CD4-positive, alpha-beta T cell treated with Interleukin-17A for 1 hour (primary cell): ENCODE results near the gene PRKN.

Experiments used
- DNase-seq: peaks from one replicate; pipeline ENCODE4 v3.0.0-alpha.2; 2020

Gene PRKN

GRCh38 chr6:161417717-161418462 is 1309.7 kb downstream of the PRKN start:
- DNase-seq, result no peak

GRCh38 chr6:161415302-161415855 is 1312.2 kb downstream of the PRKN start:
- no peak for DNase-seq

- no peak for DNase-seq
Measured at GRCh38 chr6:161414707-161415106, 1312.9 kb downstream of the PRKN start.

- DNase-seq, result no peak
Measured at GRCh38 chr6:161414180-161414579, 1313.4 kb downstream of the PRKN start.

GRCh38 chr6:161413355-161413771 is 1314.2 kb downstream of the PRKN start:
- DNase-seq, result no peak

GRCh38 chr6:161412795-161413194 is 1314.8 kb downstream of the PRKN start:
- no peak for DNase-seq

GRCh38 chr6:161411265-161411944 is 1316.2 kb downstream of the PRKN start:
- no peak for DNase-seq

- no peak for DNase-seq
Measured at GRCh38 chr6:161410736-161411135, 1316.8 kb downstream of the PRKN start.

- no peak for DNase-seq
Measured at GRCh38 chr6:161410076-161410475, 1317.5 kb downstream of the PRKN start.

GRCh38 chr6:161409353-161409752 is 1318.2 kb downstream of the PRKN start:
- no peak for DNase-seq

GRCh38 chr6:161408041-161408440 is 1319.5 kb downstream of the PRKN start:
- no peak for DNase-seq

GRCh38 chr6:161407581-161407980 is 1320.0 kb downstream of the PRKN start:
- no peak for DNase-seq

- no peak for DNase-seq
Measured at GRCh38 chr6:161407115-161407514, 1320.5 kb downstream of the PRKN start.

GRCh38 chr6:161406646-161407045 is 1320.9 kb downstream of the PRKN start:
- no peak for DNase-seq

- DNase-seq, result no peak
Measured at GRCh38 chr6:161405418-161405817, 1322.1 kb downstream of the PRKN start.

GRCh38 chr6:161403717-161404116 is 1323.8 kb downstream of the PRKN start:
- no peak for DNase-seq

- DNase-seq, result no peak
Measured at GRCh38 chr6:161401587-161402309, 1325.8 kb downstream of the PRKN start.

- DNase-seq, result no peak
Measured at GRCh38 chr6:161400671-161401070, 1326.9 kb downstream of the PRKN start.

- DNase-seq, result no peak
Measured at GRCh38 chr6:161396539-161396938, 1331.0 kb downstream of the PRKN start.

GRCh38 chr6:161395716-161396231 is 1331.8 kb downstream of the PRKN start:
- no peak for DNase-seq

GRCh38 chr6:161394437-161394836 is 1333.1 kb downstream of the PRKN start:
- DNase-seq, result no peak

GRCh38 chr6:161393839-161394364 is 1333.7 kb downstream of the PRKN start:
- peak; percentile 79 for DNase-seq

GRCh38 chr6:161393292-161393691 is 1334.3 kb downstream of the PRKN start:
- no peak for DNase-seq
